Stimulated activated CD8-positive, alpha-beta memory T cell treated with anti-CD3 and anti-CD28 coated beads, Interleukin-12 subunit alpha, Interleukin-12 subunit beta, amount 100 ng/mL, for 1 hour (primary cell): ENCODE measurements around the gene C1orf167.
A peak's percentile ranks its signal among the peaks of the same experiment; 100 is the strongest.

Experiments
- DNase-seq: peaks from one replicate; pipeline ENCODE4 v3.0.0-alpha.2; 2020; ENCODE audit warnings: low read depth

The C1orf167 gene

GRCh38 chr1:11835441-11836225 is 73.6 kb downstream of the C1orf167 start:
- no peak for DNase-seq

GRCh38 chr1:11836955-11837766 is 75.2 kb downstream of the C1orf167 start:
- no peak for DNase-seq

GRCh38 chr1:11837767-11838348 is 75.9 kb downstream of the C1orf167 start:
- DNase-seq = no peak

- DNase-seq = peak; percentile 57
Measured at GRCh38 chr1:11838349-11839272, 76.6 kb downstream of the C1orf167 start.
